NCI-H1105 treated with DMSO at 0.1 percent for 48 hours (cell line): ENCODE results near the gene PAQR4.
"Not testable (repeated sequence)": the region's sequence is repeated elsewhere in the genome, so short reads cannot be mapped to it uniquely, and the experiment has no call there.

Experiments used
- DNase-seq: peaks from one replicate; lab custom pipeline; 2025; lab: John Stamatoyannopoulos, UW

The PAQR4 gene

GRCh38 chr16:2968738-2969544 lies at the start of gene PAQR4:
TSS of gene PAQR4 (plus strand) at chr16:2969348. CDS start at chr16:2969675, 327 bp downstream.
- peak; percentile 55 for DNase-seq

- DNase-seq = peak; percentile 28
Measured at GRCh38 chr16:2919511-2920255, 49.5 kb upstream of the PAQR4 start.

GRCh38 chr16:2923481-2923880 lies 45.7 kb upstream of the PAQR4 start:
- DNase-seq = no peak

GRCh38 chr16:2924901-2925755 lies 44.0 kb upstream of the PAQR4 start:
- no peak for DNase-seq

GRCh38 chr16:2925951-2926649 lies 43.0 kb upstream of the PAQR4 start:
- DNase-seq = no peak

- no peak for DNase-seq
Measured at GRCh38 chr16:2926650-2926999, 42.5 kb upstream of the PAQR4 start.

- peak; percentile 64 for DNase-seq
Measured at GRCh38 chr16:2927010-2927646, 42.0 kb upstream of the PAQR4 start.

GRCh38 chr16:2928151-2928550 lies 41.0 kb upstream of the PAQR4 start:
- DNase-seq = not testable (repeated sequence)

GRCh38 chr16:2928796-2929195 lies 40.4 kb upstream of the PAQR4 start:
- no peak for DNase-seq

GRCh38 chr16:2929693-2930092 lies 39.5 kb upstream of the PAQR4 start:
- DNase-seq = no peak

- DNase-seq = no peak
Measured at GRCh38 chr16:2930236-2930635, 38.9 kb upstream of the PAQR4 start.

- DNase-seq = not testable (repeated sequence)
Measured at GRCh38 chr16:2931231-2931914, 37.8 kb upstream of the PAQR4 start.

- DNase-seq = no peak
Measured at GRCh38 chr16:2933136-2933535, 36.0 kb upstream of the PAQR4 start.

GRCh38 chr16:2933701-2934100 lies 35.4 kb upstream of the PAQR4 start:
- no peak for DNase-seq

- no peak for DNase-seq
Measured at GRCh38 chr16:2934450-2934849, 34.7 kb upstream of the PAQR4 start.

GRCh38 chr16:2936436-2937011 lies 32.6 kb upstream of the PAQR4 start:
- no peak for DNase-seq

- no peak for DNase-seq
Measured at GRCh38 chr16:2937170-2937569, 32.0 kb upstream of the PAQR4 start.

GRCh38 chr16:2938206-2938605 lies 30.9 kb upstream of the PAQR4 start:
- DNase-seq = no peak

GRCh38 chr16:2939968-2940367 lies 29.2 kb upstream of the PAQR4 start:
- DNase-seq = no peak

- DNase-seq = no peak
Measured at GRCh38 chr16:2942045-2942444, 27.1 kb upstream of the PAQR4 start.
